HCT116 (cell line): Measurements from ENCODE around the gene KHDC4. TPM values are rescaled to one million over a fixed set of nuclear protein-coding genes. Genes with fewer than 3 reads are reported as not detected.

Source experiments
- ATAC-seq: fragments of 200-7000 bp; cut with Tn5 transposase; 2 replicates; pipeline ENCODE4 v1.9.1; 2020; ENCODE audit warnings: mild to moderate bottlenecking, moderate library complexity
- BruUV-seq: library from RNA; stranded (reverse); fragments of 400-500 nt; replicated peaks from 2 replicates; lab custom pipeline; 2021; lab: Mats Ljungman, UMichigan
- CTCF ChIA-PET: fragments of 300-600 bp; sonication (Branson Sonifier 250); formaldehyde crosslinking; loops from one replicate; lab custom pipeline; 2021; ENCODE audit warnings: antibody characterized with exemption; lab: Charles Lee
- POLR2A ChIA-PET: fragments of 300-600, 350-600 bp; sonication (Branson Sonifier 250); formaldehyde crosslinking; loops from one replicate; lab custom pipeline; 2021; ENCODE audit warnings: antibody characterized with exemption; lab: Charles Lee
- RAD21 ChIA-PET, 2 experiments: fragments of 300-600 bp; sonication (Branson Sonifier 250); formaldehyde crosslinking; loops; one replicate each; lab custom pipeline; 2023; ENCODE audit warnings: low total read pairs in 2 of 2; ENCODE audit not compliant: uncharacterized antibody in 2 of 2, unreplicated experiment in 2 of 2, low non-redundant PET in 1 of 2; lab: Charles Lee
- DNase-seq: peaks from one replicate; pipeline ENCODE4 v3.0.0-alpha.2; 2010; ENCODE audit warnings: low read depth, low spot score
- H2AFZ ChIP-seq: fragments of 200-600 bp; shearing (Covaris generic), sonication (generic); 2 replicates; pipeline ENCODE4 v1.6.1; 2017; ENCODE audit warnings: low read depth, mixed run types, mixed read lengths, antibody characterized with exemption, low read length; ENCODE audit not compliant: poor library complexity, severe bottlenecking
- H3K27ac ChIP-seq: 2 replicates; pipeline ENCODE4 v1.5.1; 2012; ENCODE audit warnings: low read depth, low read length
- H3K27me3 ChIP-seq: fragments of 200-600 bp; sonication (generic); 2 replicates; pipeline ENCODE4 v1.6.1; 2016; ENCODE audit warnings: mixed run types, low read length, mixed read lengths; ENCODE audit not compliant: insufficient read depth
- H3K36me3 ChIP-seq, 2 experiments: fragments of 200-500 bp in 1 of 2; fragments of 200-600 bp in 1 of 2; sonication (Bioruptor generic) in 1 of 2; sonication (generic) in 1 of 2; 2 replicates each; pipeline versions ENCODE4 v1.5.1 to v1.6.1; 2014 to 2016; ENCODE audit warnings: low read length in 2 of 2, inconsistent platforms in 1 of 2, mixed read lengths in 1 of 2, mixed run types in 1 of 2; ENCODE audit not compliant: insufficient read depth in 2 of 2, control insufficient read depth in 1 of 2
- H3K4me1 ChIP-seq, 2 experiments: fragments of 200-600 bp in 1 of 2; sonication (generic) in 1 of 2; 2 replicates each; pipeline versions ENCODE4 v1.5.1 to v1.6.1; 2012 to 2017; ENCODE audit warnings: low read length in 2 of 2, inconsistent platforms in 1 of 2, mild to moderate bottlenecking in 1 of 2, mixed read lengths in 1 of 2, mixed run types in 1 of 2, moderate library complexity in 1 of 2; ENCODE audit not compliant: insufficient read depth in 2 of 2, control insufficient read depth in 1 of 2
- H3K4me2 ChIP-seq: fragments of 200-600 bp; sonication (generic); 2 replicates; pipeline ENCODE4 v1.6.1; 2017; ENCODE audit warnings: mixed run types, low read length, mixed read lengths
- H3K4me3 ChIP-seq, 2 experiments: fragments of 200-600 bp in 1 of 2; sonication (generic) in 1 of 2; replicated peaks in 1 of 2; 2 replicates each; pipeline ENCODE4 v1.5.1; 2011 to 2016; ENCODE audit warnings: low read length in 2 of 2, control low read depth in 1 of 2, low read depth in 1 of 2, mild to moderate bottlenecking in 1 of 2, mixed read lengths in 1 of 2, mixed run types in 1 of 2
- H3K79me2 ChIP-seq: fragments of 200-600 bp; sonication (generic); 2 replicates; pipeline ENCODE4 v1.6.1; 2017; ENCODE audit warnings: mild to moderate bottlenecking, mixed run types, low read length, moderate library complexity, mixed read lengths; ENCODE audit not compliant: insufficient read depth
- H3K9ac ChIP-seq: fragments of 200-600 bp; sonication (generic); 2 replicates; pipeline ENCODE4 v1.6.1; 2016; ENCODE audit warnings: low read length, mixed read lengths
- H3K9me2 ChIP-seq: fragments of 200-600 bp; sonication (generic), shearing (Covaris generic); 2 replicates; pipeline ENCODE4 v1.6.1; 2017; ENCODE audit warnings: mixed run types, mild to moderate bottlenecking, moderate library complexity; ENCODE audit not compliant: insufficient read depth
- H3K9me3 ChIP-seq, 2 experiments: fragments of 200-500 bp in 1 of 2; fragments of 200-600 bp in 1 of 2; sonication (Bioruptor generic) in 1 of 2; sonication (generic) in 1 of 2; 2 replicates each; pipeline ENCODE4 v1.6.1; 2014 to 2017; ENCODE audit warnings: low read length in 2 of 2, mixed read lengths in 2 of 2, inconsistent platforms in 1 of 2, low read depth in 1 of 2, mild to moderate bottlenecking in 1 of 2, mixed run types in 1 of 2, moderate library complexity in 1 of 2; ENCODE audit not compliant: control insufficient read depth in 1 of 2, insufficient read depth in 1 of 2
- H4K20me1 ChIP-seq: fragments of 200-600 bp; sonication (generic), shearing (Covaris generic); 2 replicates; pipeline ENCODE4 v1.6.1; 2017; ENCODE audit warnings: mixed run types, mild to moderate bottlenecking, moderate library complexity; ENCODE audit not compliant: insufficient read depth
- EZH2 ChIP-seq: fragments of 200-600 bp; sonication (generic); IDR thresholded peaks from 2 replicates; pipeline ENCODE4 v1.6.1; 2017; ENCODE audit warnings: antibody characterized with exemption, mixed run types
- POLR2AphosphoS5 ChIP-seq: IDR thresholded peaks from 2 replicates; pipeline ENCODE4 v1.6.1; 2011; ENCODE audit warnings: mild to moderate bottlenecking, low read depth, low read length, moderate library complexity
- intact Hi-C: fragments of 100-400 bp; cut with micrococcal nuclease; formaldehyde crosslinking; loops from 2 replicates; pipeline ENCODE4 v1.10.0; 2022
- total RNA-seq: library from RNA; stranded (reverse); gene quantifications from one replicate; pipeline ENCODE4 v1.2.1, GENCODE V29; 2021; ENCODE audit not compliant: unreplicated experiment
- TF ChIP-seq, protein P1 (sequence below): IDR thresholded peaks from 2 replicates; pipeline ENCODE4 v1.6.1; 2012

Gene KHDC4
- total RNA-seq, 1 experiment from 2014 or later: 60.7 TPM

DNA sequence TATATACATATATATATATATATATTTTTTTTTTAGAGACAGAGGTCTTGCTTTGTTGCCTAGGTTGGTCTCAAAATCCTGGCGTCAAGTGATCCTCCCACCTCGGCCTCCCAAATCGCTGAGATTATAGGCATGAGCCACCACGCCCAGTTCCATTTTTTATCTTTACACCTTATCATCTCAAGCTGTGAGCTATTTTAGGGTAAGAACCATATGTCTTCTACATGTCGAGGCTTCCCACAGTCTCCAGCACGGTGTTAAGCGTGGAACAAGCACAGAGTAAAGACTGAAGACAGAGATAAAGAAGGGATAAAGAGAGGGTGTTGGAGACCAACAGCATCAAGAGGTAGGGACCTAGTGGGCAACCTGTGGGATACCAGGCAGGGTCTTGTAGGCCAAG lies 30.0 kb upstream of the KHDC4 start:
- H3K79me2 ChIP-seq: peaks cover 7% of the 10 kb centered on the region; the same call in 1 of the 2 replicates
- no peak overlapping the region for H3K4me2 ChIP-seq
- peaks cover 24 to 37% of the 10 kb centered on the region in 2 experiments for H3K4me1 ChIP-seq
- H3K4me3 ChIP-seq: no peak overlapping the region
- no peak overlapping the region for H3K9ac ChIP-seq
- intact Hi-C loops: no loop called here
- H2AFZ ChIP-seq: no peak overlapping the region
- no peaks in the 10 kb centered on the region for H3K9me2 ChIP-seq
- H3K9me3 ChIP-seq: no peaks in the 10 kb centered on the region
- H3K36me3 ChIP-seq: peaks cover 26 to 39% of the 10 kb centered on the region in 2 experiments; a peak in 3 of 4 replicates
- CTCF ChIA-PET: no interaction called here
- RAD21 ChIA-PET: interaction anchor here in 1 of 2 experiments (0.7 kb wide), 1 partner anchor 19 kb away, joined by 3 read pairs; no protein-coding TSS in a partner anchor
- BruUV-seq: no TSS peak
- H3K27ac ChIP-seq: no peak overlapping the region
- ATAC-seq (no peak), DNase-seq (no peak)
- no peaks in the 10 kb centered on the region for H4K20me1 ChIP-seq
- TF ChIP-seq EZH2: no peak
- H3K27me3 ChIP-seq: no peaks in the 10 kb centered on the region
- POLR2A ChIA-PET: interaction anchor here (2.6 kb wide), 1 partner anchor 20 kb away, joined by 11 read pairs; no protein-coding TSS in a partner anchor

DNA sequence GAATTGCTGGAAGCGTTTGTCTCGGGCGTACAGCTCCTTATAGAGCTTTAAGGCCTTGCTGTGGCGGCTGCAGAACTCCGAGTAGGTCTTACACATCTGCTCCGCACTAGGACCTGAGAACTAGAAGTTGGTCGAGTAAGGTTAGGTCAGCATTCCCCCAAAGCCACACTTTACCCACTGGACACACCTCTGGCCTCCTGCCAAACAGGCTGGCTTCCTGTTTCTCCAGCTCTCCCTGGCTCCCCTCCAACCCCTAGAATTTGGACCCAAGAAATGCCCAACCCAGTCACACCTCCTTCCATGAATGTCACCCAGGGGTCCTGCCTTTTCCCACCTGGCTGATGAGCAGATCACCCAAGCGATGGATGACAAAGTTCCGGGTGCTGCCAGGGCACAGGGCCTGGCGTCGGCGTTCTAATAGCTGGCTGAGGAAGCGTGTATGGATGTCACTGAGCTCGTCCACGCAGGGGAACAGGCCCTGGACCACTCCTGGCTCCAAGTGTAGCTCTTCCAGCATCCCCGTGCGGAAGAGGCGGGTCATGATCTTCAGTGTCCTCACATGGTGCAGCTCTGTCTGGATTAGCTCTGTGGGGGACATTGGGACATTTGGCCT lies 28.5 kb upstream of the KHDC4 start:
- DNase-seq (no peak), ATAC-seq (peak; percentile 14)
- H3K9ac ChIP-seq: peak overlapping the region; percentile 51
- H3K4me3 ChIP-seq: peak overlapping the region in 1 of 2 experiments; percentile 48; a peak in 1 of 4 replicates
- RAD21 ChIA-PET: interaction anchor here (0.7 to 0.8 kb wide), 4 partner anchors 14 to 250 kb away, joined by 3 read pairs; partner anchors contain the start of gene PMF1 (in 1 of the 2)
- H3K79me2 ChIP-seq: peaks cover 7% of the 10 kb centered on the region; the same call in 1 of the 2 replicates
- intact Hi-C loops: loop anchor here (2.0 kb wide), 1 partner anchor 16 kb away; the partner anchor contains the start of gene ARHGEF2
- H3K4me2 ChIP-seq: peak overlapping the region; percentile 83
- POLR2A ChIA-PET: interaction anchor here (0.6 to 3.0 kb wide), 8 partner anchors 9 to 21 kb away, joined by 3 to 28 read pairs (median 4); partner anchors contain the start of gene ARHGEF2
- H3K4me1 ChIP-seq: peaks cover 24 to 37% of the 10 kb centered on the region in 2 experiments
- peak overlapping the region; percentile 56 for H3K27ac ChIP-seq
- CTCF ChIA-PET: interaction anchor here (0.8 to 1.8 kb wide), 4 partner anchors 13 to 25 kb away, joined by 3 to 4 read pairs (median 4); no protein-coding TSS in a partner anchor
- no TSS peak for BruUV-seq
- H3K9me3 ChIP-seq: no peaks in the 10 kb centered on the region
- H4K20me1 ChIP-seq: no peaks in the 10 kb centered on the region
- no peak overlapping the region for H2AFZ ChIP-seq
- peak; percentile 22 for TF ChIP-seq POLR2AphosphoS5
- TF ChIP-seq, protein P1, sequence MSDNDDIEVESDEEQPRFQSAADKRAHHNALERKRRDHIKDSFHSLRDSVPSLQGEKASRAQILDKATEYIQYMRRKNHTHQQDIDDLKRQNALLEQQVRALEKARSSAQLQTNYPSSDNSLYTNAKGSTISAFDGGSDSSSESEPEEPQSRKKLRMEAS: no peak
- H3K9me2 ChIP-seq: no peaks in the 10 kb centered on the region
- no peaks in the 10 kb centered on the region for H3K27me3 ChIP-seq
- peaks cover 23 to 34% of the 10 kb centered on the region in 2 experiments; a peak in 3 of 4 replicates for H3K36me3 ChIP-seq
